ENCODE results near the gene RPEL1.

DNA sequence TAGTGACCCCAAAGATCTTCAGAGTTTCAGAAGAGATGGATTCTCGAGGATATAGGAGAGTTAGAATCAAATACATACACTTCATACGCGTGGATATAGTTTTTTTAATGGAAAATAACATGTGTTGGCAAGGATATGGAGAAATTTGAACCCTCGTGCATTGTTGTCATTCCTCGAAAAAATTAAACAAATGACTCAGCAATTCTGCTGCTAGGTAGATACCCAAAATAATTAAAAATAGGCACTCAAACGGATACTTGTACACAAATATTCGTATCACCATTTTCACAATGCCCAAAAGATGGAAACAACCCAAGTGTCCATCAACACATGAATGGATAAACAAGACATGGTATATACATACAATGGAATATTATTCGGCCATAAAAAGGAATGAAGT lies 47.0 kb upstream of the RPEL1 start:
- TF ChIP-seq, protein P1, sequence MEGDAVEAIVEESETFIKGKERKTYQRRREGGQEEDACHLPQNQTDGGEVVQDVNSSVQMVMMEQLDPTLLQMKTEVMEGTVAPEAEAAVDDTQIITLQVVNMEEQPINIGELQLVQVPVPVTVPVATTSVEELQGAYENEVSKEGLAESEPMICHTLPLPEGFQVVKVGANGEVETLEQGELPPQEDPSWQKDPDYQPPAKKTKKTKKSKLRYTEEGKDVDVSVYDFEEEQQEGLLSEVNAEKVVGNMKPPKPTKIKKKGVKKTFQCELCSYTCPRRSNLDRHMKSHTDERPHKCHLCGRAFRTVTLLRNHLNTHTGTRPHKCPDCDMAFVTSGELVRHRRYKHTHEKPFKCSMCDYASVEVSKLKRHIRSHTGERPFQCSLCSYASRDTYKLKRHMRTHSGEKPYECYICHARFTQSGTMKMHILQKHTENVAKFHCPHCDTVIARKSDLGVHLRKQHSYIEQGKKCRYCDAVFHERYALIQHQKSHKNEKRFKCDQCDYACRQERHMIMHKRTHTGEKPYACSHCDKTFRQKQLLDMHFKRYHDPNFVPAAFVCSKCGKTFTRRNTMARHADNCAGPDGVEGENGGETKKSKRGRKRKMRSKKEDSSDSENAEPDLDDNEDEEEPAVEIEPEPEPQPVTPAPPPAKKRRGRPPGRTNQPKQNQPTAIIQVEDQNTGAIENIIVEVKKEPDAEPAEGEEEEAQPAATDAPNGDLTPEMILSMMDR (IDR thresholded peaks at IDR 0.05): no peak
- TF ChIP-seq POLR2A (IDR thresholded peaks at IDR 0.05): no peak
